HepG2 (cell line): ENCODE data around the gene SRSF1. TPM values are rescaled to one million over a fixed set of nuclear protein-coding genes. Genes with fewer than 3 reads are reported as not detected.
A peak's percentile ranks its signal among the peaks of the same experiment; 100 is the strongest.

ENCODE experiments used
- DPF2 ChIP-seq: sonication (generic); formaldehyde crosslinking; IDR thresholded peaks from 2 replicates; pipeline ENCODE4 v1.4.0; 2020; ENCODE audit warnings: mild to moderate bottlenecking, low read depth, missing genetic modification reagents, borderline replicate concordance
- HNF4A ChIP-seq: sonication (generic); formaldehyde crosslinking; IDR thresholded peaks from 2 replicates; pipeline ENCODE4 v1.4.0; 2020; ENCODE audit warnings: missing genetic modification reagents
- MIER2 ChIP-seq: IDR thresholded peaks from 2 replicates; pipeline ENCODE4 v1.6.1; 2016; ENCODE audit warnings: missing biosample characterization, missing genetic modification reagents
- PHF8 ChIP-seq: sonication (generic); formaldehyde crosslinking; IDR thresholded peaks from 2 replicates; pipeline ENCODE4 v1.5.0; 2020; ENCODE audit warnings: missing genetic modification reagents
- RAD51 ChIP-seq: fragments of 450-650 bp; IDR thresholded peaks from 2 replicates; pipeline ENCODE4 v1.6.1; 2016; ENCODE audit warnings: borderline replicate concordance
- ZBTB21 ChIP-seq: sonication (generic); formaldehyde crosslinking; IDR thresholded peaks from 2 replicates; pipeline ENCODE4 v1.4.0; 2020; ENCODE audit warnings: missing genetic modification reagents
- ZEB1 ChIP-seq: IDR thresholded peaks from 2 replicates; pipeline ENCODE4 v1.6.1; 2012; ENCODE audit warnings: mild to moderate bottlenecking, low read depth, inconsistent platforms; ENCODE audit not compliant: insufficient replicate concordance
- ZFP37 ChIP-seq: sonication (generic); formaldehyde crosslinking; IDR thresholded peaks from 2 replicates; pipeline ENCODE4 v1.4.0; 2020; ENCODE audit warnings: missing genetic modification reagents, borderline replicate concordance
- ZNF12 ChIP-seq: sonication (generic); formaldehyde crosslinking; IDR thresholded peaks from 2 replicates; pipeline ENCODE4 v1.5.0; 2020; ENCODE audit warnings: missing genetic modification reagents
- ZNF138 ChIP-seq: sonication (generic); formaldehyde crosslinking; IDR thresholded peaks from 2 replicates; pipeline ENCODE4 v1.5.0; 2020; ENCODE audit warnings: mild to moderate bottlenecking, low read depth, missing genetic modification reagents
- ZNF264 ChIP-seq: sonication (generic); formaldehyde crosslinking; IDR thresholded peaks from 2 replicates; pipeline ENCODE4 v1.4.0; 2020; ENCODE audit warnings: missing genetic modification reagents
- ZNF569 ChIP-seq: sonication (generic); formaldehyde crosslinking; IDR thresholded peaks from 2 replicates; pipeline ENCODE4 v1.5.0; 2020; ENCODE audit warnings: mild to moderate bottlenecking, missing genetic modification reagents, moderate library complexity, borderline replicate concordance
- ZNF776 ChIP-seq: sonication (generic); formaldehyde crosslinking; IDR thresholded peaks from 2 replicates; pipeline ENCODE4 v1.4.0; 2020; ENCODE audit warnings: mild to moderate bottlenecking, missing genetic modification reagents
- polyA plus RNA-seq, 8 experiments: library from polyadenylated mRNA; depleted of rRNA in 3 of 8; stranded (reverse) in 7 of 8; unstranded in 1 of 8; fragments of >200 nt; fragmentation: Illumina TruSeq in 4 of 8; extraction: Trizol in 4 of 8; gene quantifications; 2 replicates each; pipeline versions ENCODE4 v1.2.1 to v1.2.3, GENCODE V29; 2011 to 2016; ENCODE audit warnings: low read depth in 4 of 8, missing spikeins in 1 of 8, mixed read lengths in 1 of 8; ENCODE audit not compliant: insufficient read depth in 1 of 8
- total RNA-seq, 5 experiments: library from RNA; depleted of rRNA; stranded (reverse); fragments of >200 nt; fragmentation: Illumina TruSeq; extraction: Trizol; gene quantifications; 2 replicates each; pipeline ENCODE4 v1.2.3, GENCODE V29; 2016; ENCODE audit warnings: low read depth in 1 of 5
- TF ChIP-seq, protein P1 (sequence below): sonication (generic); formaldehyde crosslinking; IDR thresholded peaks from 2 replicates; pipeline ENCODE4 v1.4.0; 2020; ENCODE audit warnings: missing genetic modification reagents
- TF ChIP-seq, protein P2 (sequence below): sonication (generic); formaldehyde crosslinking; IDR thresholded peaks from 2 replicates; pipeline ENCODE4 v1.8.0; 2022; ENCODE audit warnings: missing genetic modification reagents, mild to moderate bottlenecking, moderate library complexity, borderline replicate concordance
- TF ChIP-seq, protein P3 (sequence below): sonication (generic); formaldehyde crosslinking; IDR thresholded peaks from 2 replicates; pipeline ENCODE4; 2020; ENCODE audit warnings: missing genetic modification reagents, mild to moderate bottlenecking, borderline replicate concordance

The SRSF1 gene
- total and polyA plus RNA-seq, 2 of the 13 experiments (the other 11 are each of a cell fraction or from before 2014, with no cell fraction given) = 142 to 445 TPM

DNA sequence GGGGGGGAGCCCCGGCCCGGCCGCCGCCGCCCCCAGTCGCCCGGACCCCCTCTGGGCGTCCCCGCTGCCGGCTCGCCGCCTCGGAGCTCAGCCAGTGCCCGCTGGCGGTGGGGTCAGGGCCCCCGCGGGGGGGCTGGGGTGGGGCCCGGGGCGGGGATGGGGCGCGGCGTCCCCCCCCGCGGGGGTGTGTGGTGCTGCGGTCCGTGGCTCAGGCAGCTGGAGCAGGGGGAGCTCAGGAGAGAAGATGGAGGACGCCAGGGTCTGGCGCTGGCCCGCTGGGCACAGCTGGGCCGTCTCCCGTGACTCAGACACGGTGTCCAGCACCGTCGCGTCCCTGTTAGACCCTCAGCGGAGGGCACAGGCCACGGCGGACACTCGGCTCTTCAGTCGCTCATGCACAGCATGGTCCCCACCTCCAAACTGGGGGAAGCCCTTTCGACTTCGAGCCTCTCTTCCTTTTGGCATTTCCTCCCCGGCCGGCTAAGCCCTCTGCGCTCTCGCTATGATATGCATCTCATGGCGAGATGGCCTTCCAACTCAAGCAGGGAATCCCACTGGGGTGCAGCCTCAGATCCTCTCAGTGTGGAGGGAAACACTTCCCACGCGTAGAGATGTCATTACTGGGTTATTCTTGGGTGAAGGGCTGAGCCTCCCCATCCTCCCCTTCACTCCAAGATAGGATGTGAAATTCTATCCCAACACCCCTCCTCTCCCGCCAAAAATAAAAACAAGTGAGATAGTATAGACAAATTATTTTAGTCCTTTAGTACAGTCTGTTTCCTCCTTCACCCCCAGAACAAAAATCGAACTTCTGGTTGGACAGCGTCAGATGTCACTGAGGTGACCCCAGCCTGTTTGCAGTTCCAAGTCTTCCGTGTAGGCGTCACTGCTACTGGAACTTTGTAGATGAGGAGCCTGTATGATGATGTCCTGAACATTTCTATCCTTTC is 18.5 kb downstream of the SRSF1 start (continued):
- TF ChIP-seq, protein P1, sequence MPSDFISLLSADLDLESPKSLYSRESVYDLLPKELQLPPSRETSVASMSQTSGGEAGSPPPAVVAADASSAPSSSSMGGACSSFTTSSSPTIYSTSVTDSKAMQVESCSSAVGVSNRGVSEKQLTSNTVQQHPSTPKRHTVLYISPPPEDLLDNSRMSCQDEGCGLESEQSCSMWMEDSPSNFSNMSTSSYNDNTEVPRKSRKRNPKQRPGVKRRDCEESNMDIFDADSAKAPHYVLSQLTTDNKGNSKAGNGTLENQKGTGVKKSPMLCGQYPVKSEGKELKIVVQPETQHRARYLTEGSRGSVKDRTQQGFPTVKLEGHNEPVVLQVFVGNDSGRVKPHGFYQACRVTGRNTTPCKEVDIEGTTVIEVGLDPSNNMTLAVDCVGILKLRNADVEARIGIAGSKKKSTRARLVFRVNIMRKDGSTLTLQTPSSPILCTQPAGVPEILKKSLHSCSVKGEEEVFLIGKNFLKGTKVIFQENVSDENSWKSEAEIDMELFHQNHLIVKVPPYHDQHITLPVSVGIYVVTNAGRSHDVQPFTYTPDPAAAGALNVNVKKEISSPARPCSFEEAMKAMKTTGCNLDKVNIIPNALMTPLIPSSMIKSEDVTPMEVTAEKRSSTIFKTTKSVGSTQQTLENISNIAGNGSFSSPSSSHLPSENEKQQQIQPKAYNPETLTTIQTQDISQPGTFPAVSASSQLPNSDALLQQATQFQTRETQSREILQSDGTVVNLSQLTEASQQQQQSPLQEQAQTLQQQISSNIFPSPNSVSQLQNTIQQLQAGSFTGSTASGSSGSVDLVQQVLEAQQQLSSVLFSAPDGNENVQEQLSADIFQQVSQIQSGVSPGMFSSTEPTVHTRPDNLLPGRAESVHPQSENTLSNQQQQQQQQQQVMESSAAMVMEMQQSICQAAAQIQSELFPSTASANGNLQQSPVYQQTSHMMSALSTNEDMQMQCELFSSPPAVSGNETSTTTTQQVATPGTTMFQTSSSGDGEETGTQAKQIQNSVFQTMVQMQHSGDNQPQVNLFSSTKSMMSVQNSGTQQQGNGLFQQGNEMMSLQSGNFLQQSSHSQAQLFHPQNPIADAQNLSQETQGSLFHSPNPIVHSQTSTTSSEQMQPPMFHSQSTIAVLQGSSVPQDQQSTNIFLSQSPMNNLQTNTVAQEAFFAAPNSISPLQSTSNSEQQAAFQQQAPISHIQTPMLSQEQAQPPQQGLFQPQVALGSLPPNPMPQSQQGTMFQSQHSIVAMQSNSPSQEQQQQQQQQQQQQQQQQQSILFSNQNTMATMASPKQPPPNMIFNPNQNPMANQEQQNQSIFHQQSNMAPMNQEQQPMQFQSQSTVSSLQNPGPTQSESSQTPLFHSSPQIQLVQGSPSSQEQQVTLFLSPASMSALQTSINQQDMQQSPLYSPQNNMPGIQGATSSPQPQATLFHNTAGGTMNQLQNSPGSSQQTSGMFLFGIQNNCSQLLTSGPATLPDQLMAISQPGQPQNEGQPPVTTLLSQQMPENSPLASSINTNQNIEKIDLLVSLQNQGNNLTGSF (CRISPR knock-in tag) = no peak
- 0 out of 2 replicates have a peak, but pooled peaks have one; percentile 72 for TF ChIP-seq ZNF776
- TF ChIP-seq ZNF138 (CRISPR knock-in tag) = no peak; the same call in 1 of the 2 replicates
- TF ChIP-seq ZFP37 (CRISPR knock-in tag) = 0 out of 2 replicates have a peak, but pooled peaks have one; percentile 27
- TF ChIP-seq, protein P2, sequence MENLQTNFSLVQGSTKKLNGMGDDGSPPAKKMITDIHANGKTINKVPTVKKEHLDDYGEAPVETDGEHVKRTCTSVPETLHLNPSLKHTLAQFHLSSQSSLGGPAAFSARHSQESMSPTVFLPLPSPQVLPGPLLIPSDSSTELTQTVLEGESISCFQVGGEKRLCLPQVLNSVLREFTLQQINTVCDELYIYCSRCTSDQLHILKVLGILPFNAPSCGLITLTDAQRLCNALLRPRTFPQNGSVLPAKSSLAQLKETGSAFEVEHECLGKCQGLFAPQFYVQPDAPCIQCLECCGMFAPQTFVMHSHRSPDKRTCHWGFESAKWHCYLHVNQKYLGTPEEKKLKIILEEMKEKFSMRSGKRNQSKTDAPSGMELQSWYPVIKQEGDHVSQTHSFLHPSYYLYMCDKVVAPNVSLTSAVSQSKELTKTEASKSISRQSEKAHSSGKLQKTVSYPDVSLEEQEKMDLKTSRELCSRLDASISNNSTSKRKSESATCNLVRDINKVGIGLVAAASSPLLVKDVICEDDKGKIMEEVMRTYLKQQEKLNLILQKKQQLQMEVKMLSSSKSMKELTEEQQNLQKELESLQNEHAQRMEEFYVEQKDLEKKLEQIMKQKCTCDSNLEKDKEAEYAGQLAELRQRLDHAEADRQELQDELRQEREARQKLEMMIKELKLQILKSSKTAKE (CRISPR knock-in tag) = no peak
- TF ChIP-seq ZEB1 = no peak
- no peak for TF ChIP-seq RAD51
- no peak for TF ChIP-seq ZNF569 (CRISPR knock-in tag)
- TF ChIP-seq, protein P3, sequence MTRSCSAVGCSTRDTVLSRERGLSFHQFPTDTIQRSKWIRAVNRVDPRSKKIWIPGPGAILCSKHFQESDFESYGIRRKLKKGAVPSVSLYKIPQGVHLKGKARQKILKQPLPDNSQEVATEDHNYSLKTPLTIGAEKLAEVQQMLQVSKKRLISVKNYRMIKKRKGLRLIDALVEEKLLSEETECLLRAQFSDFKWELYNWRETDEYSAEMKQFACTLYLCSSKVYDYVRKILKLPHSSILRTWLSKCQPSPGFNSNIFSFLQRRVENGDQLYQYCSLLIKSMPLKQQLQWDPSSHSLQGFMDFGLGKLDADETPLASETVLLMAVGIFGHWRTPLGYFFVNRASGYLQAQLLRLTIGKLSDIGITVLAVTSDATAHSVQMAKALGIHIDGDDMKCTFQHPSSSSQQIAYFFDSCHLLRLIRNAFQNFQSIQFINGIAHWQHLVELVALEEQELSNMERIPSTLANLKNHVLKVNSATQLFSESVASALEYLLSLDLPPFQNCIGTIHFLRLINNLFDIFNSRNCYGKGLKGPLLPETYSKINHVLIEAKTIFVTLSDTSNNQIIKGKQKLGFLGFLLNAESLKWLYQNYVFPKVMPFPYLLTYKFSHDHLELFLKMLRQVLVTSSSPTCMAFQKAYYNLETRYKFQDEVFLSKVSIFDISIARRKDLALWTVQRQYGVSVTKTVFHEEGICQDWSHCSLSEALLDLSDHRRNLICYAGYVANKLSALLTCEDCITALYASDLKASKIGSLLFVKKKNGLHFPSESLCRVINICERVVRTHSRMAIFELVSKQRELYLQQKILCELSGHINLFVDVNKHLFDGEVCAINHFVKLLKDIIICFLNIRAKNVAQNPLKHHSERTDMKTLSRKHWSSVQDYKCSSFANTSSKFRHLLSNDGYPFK (CRISPR knock-in tag) = peak; percentile 75
- TF ChIP-seq MIER2 (CRISPR knock-in tag) = no peak
- TF ChIP-seq PHF8 (CRISPR knock-in tag) = no peak; the same call in 1 of the 2 replicates
- TF ChIP-seq DPF2 (CRISPR knock-in tag) = no peak
- no peak for TF ChIP-seq ZNF264 (CRISPR knock-in tag)
- TF ChIP-seq ZBTB21 (CRISPR knock-in tag) = no peak
- TF ChIP-seq HNF4A (CRISPR knock-in tag) = peak; percentile 9; the same call in 1 of the 2 replicates
- TF ChIP-seq ZNF12 = 0 out of 2 replicates have a peak, but pooled peaks have one; percentile 34
